Activated CD4-positive, CD25-positive, alpha-beta regulatory T cell treated with anti-CD3 and anti-CD28 coated beads, Interleukin-2, amount 50 U/mL, for 24 hours (primary cell): Measurements from ENCODE around the gene ROR2.
"Not testable (repeated sequence)": the region's sequence is repeated elsewhere in the genome, so short reads cannot be mapped to it uniquely, and the experiment has no call there.

Source experiments
- ATAC-seq, 2 donors: fragments of 150-1000 bp; cut with Tn5 transposase; one replicate each; pipeline ENCODE4 v1.10.0; 2021; ENCODE audit warnings: mild to moderate bottlenecking in 1 of 2, moderate library complexity in 1 of 2

Gene ROR2

GRCh38 chr9:91817106-91817492 lies 132.9 kb downstream of the ROR2 start:
- no peak for ATAC-seq

DNA sequence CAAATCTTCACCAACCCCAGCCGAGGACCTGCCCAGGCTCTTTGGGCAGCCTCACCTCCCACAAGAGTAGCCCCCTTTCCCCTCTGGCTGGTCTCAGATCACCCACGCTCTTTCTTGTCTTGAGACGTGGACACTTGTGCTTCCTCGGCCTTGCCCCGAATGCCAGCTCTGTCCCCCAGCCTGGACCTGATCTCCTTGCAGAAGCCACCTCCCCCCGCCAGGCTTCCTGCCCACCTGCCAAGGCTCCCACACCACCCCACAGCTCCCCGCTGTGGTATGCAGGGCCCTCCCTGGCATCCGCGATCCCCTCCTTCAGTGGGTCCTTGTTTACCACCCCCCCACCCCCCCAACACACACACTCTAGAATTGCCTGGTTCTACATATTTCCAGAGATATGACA lies 133.7 kb downstream of the ROR2 start:
- ATAC-seq: no peak

GRCh38 chr9:91815896-91816295 lies 134.1 kb downstream of the ROR2 start:
- no peak for ATAC-seq

DNA sequence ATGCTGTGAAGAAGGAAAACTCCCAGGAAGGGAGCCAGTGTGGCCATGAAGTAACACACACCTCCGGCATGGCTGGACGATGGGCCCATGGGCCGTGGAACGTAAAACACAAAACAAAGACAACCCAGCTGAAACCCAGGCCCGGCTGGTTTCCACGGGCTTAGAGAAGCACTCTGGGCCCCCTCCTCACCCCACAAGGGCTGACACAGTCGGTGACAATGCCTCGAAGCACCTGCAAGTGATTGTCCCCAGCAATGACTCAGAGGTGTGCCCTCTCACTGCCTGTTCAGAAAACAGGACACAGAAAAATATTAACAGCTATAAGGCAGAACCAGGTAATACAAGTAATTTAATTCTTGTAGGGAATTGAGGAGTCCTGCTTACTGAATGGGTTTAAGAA lies 135.3 kb downstream of the ROR2 start:
- ATAC-seq: no peak

DNA sequence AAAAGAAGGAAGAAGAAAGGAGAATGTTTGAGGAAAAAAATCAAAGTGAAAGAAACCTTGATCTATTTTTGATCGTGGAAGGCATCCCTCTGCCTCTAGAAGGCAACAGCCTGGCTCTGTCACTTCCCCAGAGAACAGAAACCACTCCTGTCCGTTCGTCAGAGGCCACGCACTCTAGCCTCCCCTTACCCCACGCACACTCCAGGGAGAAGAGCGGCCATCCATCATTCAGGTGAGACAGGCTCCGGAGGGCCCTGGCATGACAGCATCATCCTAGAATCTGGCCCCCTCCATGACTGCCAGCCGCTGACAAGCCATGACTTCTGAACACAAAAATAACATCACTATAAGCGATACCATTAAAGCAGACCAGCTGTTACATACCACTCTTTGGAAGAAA lies 135.8 kb downstream of the ROR2 start:
- ATAC-seq: no peak

GRCh38 chr9:91813176-91813795 lies 136.7 kb downstream of the ROR2 start:
- ATAC-seq: no peak

GRCh38 chr9:91812191-91812590 lies 137.8 kb downstream of the ROR2 start:
- ATAC-seq: no peak

DNA sequence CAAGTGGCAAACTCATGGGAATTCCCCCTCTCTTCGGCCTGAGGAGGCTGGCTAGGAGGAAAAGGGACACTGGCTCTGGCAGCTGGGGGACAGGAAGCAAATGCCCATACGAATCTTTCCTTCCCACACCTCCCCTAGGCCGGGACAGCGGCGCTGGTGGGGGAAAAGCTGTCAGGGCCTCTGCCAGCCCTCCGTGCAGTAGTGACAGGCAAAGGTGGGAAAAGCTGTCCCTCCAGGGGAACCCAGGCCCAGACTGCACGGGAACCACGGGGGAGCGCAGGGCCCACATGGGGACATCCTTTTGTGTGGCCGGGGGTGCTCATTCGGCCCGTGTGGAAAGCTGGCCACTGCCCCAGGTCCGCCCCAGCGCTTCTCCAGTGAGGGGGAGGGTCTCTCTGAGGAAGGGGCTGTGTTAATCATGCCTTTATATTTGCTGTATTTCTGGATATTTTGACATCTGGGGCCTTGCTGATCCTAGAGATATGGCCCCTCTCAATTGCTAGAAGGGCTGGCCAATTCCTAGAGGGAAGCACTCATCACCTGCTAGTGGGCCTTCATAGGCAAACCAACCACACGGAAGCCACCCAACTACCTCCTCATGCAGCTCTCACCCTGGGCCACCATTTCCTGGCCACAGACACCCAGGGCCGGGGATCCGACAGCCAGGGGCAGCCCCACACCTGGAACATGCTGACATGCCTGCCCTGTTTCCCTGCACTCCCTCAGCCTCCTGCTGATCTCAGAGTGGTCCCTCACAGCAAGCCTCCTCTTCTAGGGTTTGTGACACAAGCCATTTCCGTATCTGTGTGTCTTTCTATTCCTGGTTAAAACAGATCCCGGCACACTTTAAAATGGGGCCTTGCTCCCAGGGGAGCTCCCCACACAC lies 138.8 kb downstream of the ROR2 start:
- no peak for ATAC-seq

DNA sequence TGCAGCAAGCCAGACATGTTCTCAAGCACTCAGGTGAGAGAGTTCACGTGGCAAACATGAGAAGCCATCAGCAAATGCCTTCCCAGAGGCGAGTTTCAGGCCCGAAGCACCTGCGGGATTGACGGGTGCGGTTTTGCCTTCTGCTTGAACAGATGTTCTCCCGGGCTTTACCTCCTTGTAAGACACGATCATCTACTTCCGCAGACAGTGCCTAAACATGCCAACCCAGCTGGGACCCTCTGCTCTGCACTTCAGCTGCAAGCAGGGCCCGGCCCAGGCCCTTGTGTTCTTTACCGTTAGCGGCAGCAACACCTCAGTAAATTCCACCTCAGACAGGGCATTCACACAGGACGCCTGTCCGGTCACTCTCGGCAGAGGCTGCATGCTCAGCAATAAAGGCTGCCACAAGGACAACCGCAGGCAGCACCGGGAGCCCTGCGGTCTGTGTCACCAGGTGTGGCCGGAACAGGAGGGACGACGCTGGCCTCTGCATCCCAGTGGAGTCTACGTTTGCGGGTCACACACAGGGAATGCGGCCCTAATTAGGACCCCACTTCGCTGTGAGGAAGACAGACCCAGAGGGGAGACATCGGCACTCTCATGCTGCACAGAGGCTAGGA lies 139.6 kb downstream of the ROR2 start:
- ATAC-seq: no peak

DNA sequence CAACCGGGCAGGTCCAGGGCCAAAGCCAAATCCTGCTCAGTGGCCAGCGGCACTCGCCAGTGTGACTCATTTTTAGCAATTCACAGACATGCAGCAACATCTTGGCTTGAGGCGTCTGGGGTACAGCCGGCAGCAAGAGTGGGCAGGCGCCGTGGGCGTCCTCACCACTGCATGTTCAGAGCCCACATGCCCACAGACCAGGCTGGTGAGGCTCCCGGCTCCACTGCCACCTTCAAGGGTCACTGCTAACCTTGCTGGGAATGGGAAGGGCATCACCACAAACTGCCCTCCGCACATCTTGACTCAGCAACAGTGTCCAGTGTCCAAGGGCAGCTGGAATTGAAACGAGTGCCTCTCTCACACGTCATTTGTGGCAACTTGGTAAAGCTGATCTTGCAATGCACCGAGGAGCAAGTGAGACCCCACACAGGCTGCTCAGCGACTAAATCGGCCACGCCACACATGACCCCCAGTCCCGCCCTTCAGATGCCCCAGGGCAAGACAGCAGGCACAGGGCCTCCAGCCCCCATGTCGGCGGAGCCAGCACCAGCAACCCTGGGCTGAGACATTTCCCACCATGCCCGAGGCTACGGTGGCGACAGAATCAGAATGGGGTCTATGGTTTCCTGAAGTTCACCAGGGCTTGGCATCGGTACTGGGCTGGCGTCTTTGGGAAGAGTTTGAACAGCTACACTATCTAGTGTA lies 140.3 kb downstream of the ROR2 start:
- no peak for ATAC-seq

- no peak for ATAC-seq
Observed at GRCh38 chr9:91807643-91808246, 142.3 kb downstream of the ROR2 start.

DNA sequence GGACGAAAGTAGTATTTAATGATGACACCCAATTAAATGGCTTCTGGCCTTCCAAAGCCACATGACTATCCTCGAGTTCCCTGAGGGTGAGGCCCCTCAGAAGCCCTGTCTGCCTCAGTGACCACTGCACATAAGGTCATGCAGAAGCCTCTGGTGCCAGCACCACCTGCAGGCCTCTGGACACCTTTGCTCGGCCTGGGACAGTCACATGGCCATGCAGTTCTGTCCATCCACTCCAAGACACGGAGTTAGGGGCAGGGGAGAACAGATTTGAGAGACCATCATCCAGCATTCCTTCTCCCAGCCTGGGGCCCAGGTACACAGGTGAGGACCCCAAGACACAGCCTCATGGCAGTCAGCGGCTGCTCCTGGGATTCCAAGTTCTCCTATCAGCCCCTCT lies 145.0 kb downstream of the ROR2 start:
- no peak for ATAC-seq

DNA sequence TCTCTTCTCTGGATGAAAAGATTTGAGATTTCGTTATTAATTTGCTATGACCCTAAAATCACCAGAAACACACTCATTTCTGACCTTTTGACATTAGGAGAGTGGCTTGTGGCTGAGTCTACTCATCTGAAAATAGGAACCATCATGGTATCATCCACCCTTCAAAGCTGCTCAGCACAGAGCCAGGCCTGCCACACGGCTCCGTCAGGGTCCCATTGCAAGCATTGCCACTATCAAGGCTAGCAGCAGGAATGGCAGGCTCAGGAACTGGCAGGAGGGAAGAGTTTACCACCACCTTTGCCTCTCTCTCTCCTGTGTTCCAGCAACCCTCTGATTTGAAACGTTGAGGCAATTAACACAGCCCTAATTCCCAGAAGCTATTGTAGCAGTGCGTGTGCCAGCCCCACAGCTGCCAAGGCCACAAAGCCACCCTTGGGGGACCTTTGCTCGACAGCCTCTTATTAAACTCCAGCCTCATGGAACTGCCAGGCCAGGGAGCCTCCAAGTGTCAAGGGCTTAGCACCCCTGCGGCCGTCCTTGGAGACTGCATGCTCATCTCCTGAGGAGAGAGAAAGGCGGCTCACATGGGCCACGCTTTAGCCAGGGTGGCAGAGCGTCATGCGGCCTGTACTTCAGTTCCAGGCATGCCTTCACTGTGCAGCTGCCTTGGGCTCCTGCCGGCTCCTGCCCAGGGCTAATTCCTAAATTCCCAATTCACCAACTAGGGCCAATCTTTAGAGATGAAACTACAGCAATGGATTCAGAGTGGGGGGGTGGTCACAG lies 145.9 kb downstream of the ROR2 start:
- ATAC-seq: no peak

- no peak for ATAC-seq
Observed at GRCh38 chr9:91803151-91803940, 146.7 kb downstream of the ROR2 start.

DNA sequence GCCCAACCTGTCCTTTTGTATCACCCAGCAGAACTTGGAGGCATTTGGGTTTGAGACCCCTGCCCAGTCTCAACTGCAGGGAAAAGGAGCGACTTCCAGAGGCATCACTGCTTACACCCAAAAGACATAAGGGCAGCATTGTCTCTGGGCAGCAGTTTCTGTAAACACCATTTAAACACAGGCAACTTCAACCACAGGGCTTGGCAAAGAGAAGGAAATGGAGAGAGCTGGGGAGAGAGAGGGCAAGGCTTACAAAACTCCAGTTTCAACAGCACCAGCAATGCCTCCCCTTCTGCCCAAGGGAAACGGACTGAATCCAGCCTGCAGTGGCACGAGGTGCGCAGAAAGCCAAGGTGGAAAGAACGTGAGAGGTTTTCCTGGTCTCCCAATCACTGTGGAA lies 147.6 kb downstream of the ROR2 start:
- no peak for ATAC-seq

DNA sequence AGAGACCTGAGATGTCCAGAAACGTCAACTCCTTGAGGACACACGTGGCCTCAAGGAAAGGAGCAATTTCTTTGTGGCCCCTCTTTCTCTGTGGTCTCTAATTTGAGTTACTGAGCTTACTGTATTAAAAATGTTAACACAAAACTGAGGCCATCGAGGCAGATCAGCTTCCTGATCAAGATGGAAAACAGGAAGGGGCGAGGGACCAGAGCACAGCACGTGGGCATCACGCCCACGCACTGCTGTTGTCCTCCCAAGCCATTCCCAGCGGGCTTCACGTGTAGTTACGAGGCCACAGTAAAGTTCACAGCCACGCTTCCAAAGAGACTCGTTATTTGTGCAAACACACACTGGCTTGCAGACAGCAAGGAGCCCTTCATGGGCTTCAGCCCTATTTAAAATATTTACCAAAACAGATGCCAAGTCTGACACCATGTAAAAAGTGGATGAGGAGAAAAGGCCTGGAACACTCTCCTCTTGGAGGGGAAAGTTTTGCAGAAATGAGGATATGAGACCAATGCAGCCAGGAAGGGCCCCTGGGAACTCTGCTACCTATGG lies 149.5 kb downstream of the ROR2 start:
- ATAC-seq: no peak

DNA sequence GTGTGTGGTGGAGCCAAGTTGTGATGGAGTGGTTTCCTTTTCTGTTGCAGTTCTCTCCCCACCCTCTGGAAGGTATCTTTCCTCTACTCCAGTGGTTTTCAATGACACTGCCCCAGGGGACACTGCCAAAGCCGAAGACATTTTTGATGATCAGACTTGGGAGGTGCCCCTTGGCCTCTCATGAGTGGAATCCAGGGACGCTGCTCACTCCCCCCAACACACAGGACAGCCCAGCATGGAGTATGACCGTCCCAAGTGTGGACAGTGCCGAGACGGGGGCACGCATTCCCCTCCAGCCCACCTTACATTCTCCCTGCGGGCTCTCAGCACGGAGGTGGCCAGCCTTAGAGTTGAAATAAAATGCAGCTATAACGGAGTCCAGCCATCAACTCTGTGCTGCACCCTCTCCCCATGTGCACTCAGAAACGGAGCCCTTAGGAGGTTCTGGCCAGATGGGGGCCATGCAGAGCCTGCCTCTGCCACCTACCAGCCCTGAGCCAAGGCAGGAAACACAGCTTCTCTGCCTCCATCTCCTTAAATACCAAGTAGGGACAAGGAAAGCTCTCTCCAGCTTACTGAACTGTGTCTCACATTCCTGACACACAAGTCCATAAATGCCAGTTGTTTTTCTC lies 150.8 kb downstream of the ROR2 start:
- no peak for ATAC-seq

DNA sequence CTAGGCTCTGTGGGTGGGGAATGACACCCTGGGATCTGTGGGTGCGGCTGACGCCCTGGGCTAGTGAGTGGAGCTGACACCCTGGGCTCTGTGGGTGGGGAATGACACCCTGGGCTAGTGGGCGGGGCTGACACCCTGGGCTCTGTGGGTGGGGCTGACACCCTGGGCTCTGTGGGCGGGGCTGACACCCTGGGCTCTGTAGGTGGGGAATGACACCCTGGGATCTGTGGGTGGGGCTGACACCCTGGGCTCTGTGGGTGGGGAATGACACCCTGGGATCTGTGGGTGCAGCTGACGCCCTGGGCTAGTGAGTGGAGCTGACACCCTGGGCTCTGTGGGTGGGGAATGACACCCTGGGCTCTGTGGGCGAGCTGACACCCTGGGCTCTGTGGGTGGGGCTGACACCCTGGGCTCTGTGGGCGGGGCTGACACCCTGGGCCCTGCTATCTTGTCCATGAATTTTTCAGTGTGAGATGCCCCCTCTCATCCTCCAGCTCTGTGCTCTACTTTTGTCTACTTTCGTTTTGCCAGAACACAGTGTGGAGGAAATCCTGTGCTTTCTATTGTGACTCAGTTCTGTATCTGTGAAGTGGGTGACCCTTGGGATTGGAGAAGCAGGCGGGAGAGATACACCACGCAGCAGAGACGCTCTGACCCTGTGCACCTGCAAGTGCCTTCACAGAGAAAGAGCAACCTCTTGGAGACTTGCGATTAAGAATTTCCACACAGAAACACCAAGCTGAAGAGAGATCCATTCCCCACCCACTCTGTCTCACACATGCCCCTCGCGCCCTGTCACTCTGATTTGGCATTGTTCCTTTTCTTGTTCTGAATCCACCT lies 151.5 kb downstream of the ROR2 start:
- ATAC-seq: peak; percentile 63

- not testable (repeated sequence) for ATAC-seq
Observed at GRCh38 chr9:91797517-91797916, 152.5 kb downstream of the ROR2 start.
